GM18507 (cell line): ENCODE measurements around the gene HIRA.

Experiments
- DNase-seq: peaks from one replicate; pipeline ENCODE4 v3.0.0; 2011; ENCODE audit warnings: low read depth; ENCODE audit not compliant: insufficient read length; ENCODE audit errors: extremely low spot score
- FAIRE-seq: peaks from 2 replicates; lab custom pipeline; 2011; peaks lifted over from hg19 to GRCh38; lab: Jason Lieb, UNC

Gene HIRA

DNA sequence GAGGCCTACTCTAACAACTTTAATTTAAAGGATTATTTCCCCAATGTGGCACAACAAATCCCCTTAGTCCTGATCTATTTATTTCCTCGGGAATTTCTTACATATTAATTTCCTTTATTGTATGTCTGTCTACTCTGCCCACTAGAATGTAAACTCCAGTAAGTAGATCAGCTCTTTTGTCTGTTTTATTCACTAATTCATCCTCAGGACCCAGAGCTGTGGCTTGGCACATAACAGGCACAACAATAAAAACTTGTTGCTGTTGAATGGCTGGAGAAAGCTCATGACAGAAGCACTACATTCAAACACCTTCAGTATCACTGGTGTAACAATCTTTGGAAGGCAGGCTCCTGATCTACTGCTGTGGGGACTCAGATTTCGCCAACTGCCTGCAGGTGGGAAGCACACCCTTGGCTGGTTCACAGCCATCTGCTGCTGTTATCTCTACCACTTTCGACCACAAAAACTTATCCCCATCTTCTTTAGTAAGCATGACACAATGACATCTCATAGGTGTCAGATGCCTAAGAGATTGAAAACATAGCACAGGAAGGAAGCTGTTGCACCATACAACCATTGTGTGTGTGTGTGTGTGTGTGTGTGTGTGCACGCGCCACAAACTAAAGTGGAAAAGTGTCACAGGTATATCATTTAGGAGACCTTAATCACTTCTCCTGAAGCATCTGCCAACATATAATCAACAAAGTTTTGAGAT, 11.9 kb downstream of the HIRA start:
- FAIRE-seq (peak; percentile 70), DNase-seq (no peak)

- DNase-seq (no peak), FAIRE-seq (no peak)
Measured at GRCh38 chr22:19419086-19419463, 12.5 kb downstream of the HIRA start.

DNA sequence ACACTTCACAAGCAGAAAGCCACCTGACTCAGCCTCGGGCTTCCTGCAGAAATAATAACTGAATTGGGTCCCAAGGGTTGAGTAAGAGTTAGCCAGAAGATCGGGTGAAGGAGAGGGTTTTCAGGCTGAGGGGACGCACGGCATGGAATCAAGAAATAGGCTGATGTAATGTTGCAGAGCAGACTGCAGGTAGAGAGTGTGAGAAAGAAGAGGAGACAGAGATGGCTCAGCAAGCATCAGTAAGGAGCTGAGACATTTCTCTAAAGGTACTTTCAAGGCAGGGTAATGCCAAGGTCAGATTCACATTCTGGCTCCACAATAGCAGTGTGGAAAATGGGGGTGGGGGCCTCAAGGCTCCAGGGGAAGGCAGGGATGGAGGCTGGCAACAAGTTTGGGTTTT, 18.6 kb downstream of the HIRA start:
- no peak for FAIRE-seq
- DNase-seq = no peak

- DNase-seq (no peak), FAIRE-seq (no peak)
Measured at GRCh38 chr22:19412478-19412877, 19.1 kb downstream of the HIRA start.

DNA sequence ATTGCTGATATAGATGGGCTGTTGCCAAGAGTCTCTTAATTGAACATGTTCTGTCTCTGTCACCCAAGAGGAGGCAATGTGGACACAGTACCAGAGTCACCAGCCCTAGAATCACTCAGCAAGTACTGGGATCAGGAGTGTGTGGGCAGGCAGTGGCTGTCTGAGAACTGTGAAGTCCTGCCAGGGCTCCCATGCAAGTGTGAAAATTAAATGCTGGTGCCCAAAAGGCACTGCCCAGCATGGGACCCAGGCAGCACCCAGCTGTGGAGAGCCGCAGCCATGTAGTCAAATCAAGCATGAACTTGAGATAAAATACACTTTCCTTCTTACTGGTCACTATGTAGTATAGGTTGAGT, 19.9 kb downstream of the HIRA start:
- FAIRE-seq = no peak
- DNase-seq = no peak

DNA sequence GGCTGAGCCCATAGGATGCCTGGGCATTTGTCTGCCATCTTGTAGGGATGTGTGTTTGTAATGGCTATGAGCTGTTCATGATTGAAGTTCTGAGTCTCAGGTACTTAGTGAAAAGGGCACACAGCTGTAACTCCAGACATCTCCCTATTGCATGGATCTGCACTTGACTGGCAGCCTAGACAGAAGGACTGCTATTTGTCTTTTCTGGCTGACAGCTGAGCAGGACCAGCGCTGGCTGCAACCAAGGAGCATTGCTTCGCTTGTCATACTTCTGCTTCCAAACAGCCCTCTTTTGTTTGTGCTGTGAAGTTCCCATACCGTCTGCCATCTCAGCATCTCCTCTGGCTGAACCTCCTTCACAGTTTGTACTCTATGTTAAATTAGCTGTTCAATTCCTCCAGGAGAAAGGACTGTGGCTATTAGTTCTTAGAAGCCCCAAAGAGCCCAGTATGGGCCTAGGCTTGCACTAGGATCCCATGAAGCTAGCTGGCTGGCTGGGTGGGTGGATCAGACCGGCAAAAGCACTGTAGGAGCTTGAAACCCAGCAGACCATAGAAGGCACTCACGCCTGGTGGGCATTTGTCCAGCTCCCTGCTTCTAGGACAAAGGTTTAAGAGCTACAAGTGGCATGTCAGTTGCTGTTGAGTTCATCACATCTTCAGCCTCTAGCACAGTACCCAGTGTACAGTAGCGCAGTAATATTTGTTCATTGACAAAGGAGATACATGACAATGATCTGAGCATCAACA, 20.4 kb downstream of the HIRA start:
- no peak for DNase-seq
- no peak for FAIRE-seq

DNA sequence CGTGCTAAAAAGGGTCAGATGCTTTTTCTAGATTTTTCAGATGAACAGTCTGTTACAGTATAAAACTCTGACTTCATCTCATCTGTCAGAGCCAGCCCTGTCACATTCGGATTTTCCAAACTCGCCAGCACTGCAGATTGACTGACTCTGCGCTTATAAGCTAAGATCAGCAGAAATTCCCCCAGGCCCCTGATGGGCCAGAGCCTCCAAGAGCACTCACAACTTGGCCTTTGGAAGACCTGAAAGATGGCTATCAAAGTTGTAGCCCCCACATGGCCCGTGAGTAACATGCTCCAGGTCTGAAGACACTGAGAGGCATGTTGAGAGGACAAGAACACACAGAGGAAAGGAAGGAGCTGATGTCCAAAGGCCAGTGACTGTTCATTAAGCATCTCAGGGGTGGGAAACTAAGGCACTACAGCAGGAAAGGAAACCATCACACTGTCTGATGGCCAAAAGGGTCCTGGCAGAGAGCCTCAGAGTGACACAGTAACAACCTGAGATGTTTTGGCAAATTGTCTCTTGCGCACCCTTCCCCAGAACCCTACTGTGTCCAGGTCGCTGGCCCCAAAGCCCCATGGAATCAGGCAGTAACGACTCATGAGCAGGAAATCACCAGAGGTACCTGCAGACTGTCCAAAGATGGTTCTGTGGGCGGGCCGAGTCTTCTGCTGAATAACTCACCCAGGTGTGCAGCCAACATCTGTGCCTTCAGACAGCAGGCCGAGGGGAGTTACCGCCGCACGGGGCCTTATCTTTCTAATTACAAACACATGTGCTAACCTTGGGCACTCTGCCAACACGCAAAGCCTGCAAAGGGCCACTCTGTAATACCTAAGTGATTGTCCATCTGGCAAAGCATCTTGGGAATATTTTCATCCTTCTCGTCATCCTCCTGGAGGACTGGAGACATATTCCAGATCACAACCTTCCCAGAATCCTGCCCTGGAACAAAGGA, 23.6 kb downstream of the HIRA start:
- DNase-seq = no peak
- FAIRE-seq = no peak

- FAIRE-seq = no peak
- DNase-seq = no peak
Measured at GRCh38 chr22:19406846-19407245, 24.7 kb downstream of the HIRA start.

- FAIRE-seq (no peak), DNase-seq (no peak)
Measured at GRCh38 chr22:19406281-19406811, 25.2 kb downstream of the HIRA start.

DNA sequence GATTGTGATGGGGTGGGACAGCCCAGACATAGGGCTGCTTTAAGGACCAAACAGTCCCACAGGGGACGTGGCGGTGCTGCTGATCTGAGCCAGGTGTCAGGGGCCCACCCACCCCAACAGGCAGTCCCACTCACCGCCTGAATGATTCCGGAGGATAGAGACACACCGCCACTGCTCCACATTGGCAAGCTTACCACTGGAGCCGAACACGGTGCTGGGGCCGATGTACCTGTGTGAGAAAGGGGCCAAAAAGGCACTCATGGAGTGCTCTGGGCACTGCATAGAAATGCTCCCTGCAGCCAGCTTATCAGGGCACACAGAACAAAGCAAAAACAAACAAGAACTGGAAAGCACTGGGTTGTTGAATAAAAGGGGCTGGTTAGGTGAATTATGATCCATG, 25.9 kb downstream of the HIRA start:
- DNase-seq (no peak), FAIRE-seq (no peak)

GRCh38 chr22:19405133-19405532, 26.4 kb downstream of the HIRA start:
- DNase-seq = no peak
- FAIRE-seq = no peak

GRCh38 chr22:19404676-19405075, 26.9 kb downstream of the HIRA start:
- no peak for FAIRE-seq
- DNase-seq = no peak

DNA sequence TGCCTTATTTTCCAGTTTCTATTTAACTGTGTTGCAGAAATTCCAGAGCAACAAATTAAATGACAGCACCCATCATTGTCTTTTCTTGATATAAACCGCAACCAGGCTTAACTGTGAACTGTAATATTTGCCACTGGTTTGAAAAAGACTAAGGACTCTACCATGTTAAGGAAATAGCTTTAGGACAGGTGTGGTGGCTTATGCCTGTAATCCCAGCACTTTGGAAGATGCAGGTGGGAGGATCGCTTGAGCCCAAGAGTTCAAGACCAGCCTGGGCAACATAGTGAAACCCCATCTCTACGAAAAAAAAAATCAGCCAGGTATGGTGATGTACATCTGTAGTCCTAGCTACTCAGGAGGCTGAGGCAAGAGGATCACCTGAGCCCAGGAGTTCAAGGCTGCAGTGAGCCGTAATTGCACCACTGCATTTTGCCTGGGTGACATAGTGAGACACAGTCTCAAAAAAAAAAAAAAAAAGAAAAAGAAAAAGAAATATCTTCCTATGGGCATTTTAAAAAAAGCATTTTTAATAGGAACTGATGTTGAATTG, 28.8 kb downstream of the HIRA start:
- DNase-seq (no peak), FAIRE-seq (no peak)

- FAIRE-seq (no peak), DNase-seq (no peak)
Measured at GRCh38 chr22:19401483-19401882, 30.1 kb downstream of the HIRA start.

DNA sequence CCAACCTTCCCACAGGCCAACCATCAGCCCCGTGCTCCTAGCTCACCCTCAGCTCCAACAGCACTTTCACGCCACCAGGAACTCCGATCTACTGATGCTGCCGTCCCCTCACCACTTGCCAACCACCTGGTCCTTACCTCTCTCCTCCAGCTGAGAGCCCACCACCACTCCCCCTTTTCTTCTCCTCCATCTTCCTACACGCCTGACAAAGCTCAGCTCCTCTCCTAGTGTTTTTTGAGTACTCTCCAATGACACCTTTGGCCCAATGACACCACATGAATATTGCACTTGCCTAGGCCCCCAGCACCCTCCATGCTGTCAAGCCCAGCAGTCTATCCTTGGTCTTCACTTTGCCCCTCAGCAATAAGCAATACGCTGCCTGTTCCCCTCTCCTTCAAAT, 30.7 kb downstream of the HIRA start:
- FAIRE-seq (no peak), DNase-seq (no peak)

DNA sequence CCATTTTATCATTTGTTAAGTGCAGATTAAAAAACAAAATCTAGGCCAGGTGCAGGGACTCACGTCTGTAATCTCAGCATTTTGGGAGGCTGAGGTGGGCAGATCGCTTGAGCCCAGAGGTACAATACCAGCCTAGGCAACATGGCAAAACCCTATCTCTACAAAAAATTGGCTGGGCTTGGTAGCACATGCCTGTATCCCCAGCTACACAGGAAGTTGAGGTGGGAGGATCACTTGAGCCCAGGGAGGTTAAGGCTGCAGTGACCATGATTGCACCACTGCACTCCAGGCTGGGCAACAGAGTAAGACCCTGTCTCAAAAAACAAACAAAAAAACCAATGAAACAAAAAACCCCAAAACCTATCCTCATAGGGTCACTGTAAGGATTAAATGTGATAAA, 32.9 kb downstream of the HIRA start:
- DNase-seq (no peak), FAIRE-seq (no peak)

DNA sequence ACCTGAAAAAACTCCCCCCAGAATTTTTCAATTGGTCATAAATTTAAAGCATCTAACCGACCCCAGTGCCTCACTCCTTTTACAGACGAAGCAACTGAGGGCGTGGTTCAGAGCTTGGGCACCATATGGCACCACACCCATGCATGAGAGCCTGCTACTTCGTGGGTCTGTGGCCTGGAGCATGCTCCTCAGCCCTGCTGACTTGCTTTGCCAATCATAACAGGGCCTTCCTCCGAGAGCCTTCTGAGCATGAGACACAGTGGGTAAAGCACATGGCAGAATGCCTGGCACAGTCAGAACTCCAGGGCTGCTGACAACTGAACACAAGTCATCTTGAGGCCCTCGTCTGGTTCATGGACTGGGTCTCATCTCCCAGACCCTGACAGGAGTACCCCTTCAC, 33.3 kb downstream of the HIRA start:
- no peak for FAIRE-seq
- no peak for DNase-seq

- FAIRE-seq = no peak
Measured at GRCh38 chr22:19397734-19398104, 33.8 kb downstream of the HIRA start.

DNA sequence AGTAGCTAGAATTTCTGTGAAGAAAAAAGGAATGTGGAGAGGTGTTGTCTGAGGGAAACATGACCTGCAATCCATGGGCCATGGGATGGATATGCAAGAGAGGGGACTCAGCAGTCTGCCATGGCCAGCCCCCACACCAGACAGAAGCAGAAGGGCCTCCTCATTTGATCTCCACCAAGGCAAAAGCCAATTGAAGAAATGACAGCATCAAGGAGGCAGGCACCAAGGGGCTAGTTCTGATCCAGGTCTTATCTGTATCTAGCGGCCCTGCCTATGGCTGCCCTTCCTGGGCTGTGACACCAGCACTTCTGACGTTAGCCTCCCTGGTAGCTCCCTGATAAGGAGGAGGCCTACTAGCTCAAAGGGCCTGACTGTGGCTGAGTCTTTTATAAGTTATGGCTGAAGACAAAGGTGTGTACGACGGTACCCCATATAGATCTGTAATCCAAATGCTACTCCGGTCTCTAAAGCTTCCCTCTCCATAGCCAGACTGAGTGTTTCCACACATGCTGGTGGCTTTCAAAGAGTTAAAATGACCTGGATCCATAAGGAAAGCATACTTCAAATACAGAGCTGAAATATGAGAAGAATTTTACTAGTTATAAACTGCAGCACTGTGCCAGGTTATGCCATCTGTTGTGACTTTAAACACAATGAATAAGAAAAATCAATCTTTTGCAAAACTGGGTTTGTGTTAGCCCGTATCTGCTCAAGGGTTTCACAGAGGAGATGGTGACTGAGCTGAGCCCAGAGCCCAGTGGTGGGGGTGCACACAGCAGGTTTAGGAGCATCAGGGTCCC, 34.4 kb downstream of the HIRA start:
- DNase-seq (no peak), FAIRE-seq (no peak)

More at GRCh38 chr22:19397734-19398104, 33.8 kb downstream of the HIRA start:
- no peak for DNase-seq
